Tibial nerve (tissue), 4 donors: ENCODE measurements around the gene CTNNA2.

Source experiments
- CTCF ChIP-seq, 5 experiments: fragments of 200-600 bp in 3 of 5; fragments of 450-650 bp in 2 of 5; sonication (generic) in 3 of 5; IDR thresholded peaks; one replicate each; pipeline ENCODE4 v1.5.1; 2016 to 2019; ENCODE audit warnings: antibody characterized with exemption in 5 of 5, mild to moderate bottlenecking in 3 of 5, moderate library complexity in 2 of 5
- EP300 ChIP-seq, 2 donors: sonication (generic); formaldehyde crosslinking; IDR thresholded peaks; one replicate each; pipeline ENCODE4 v1.6.1; 2017; ENCODE audit warnings: antibody characterized with exemption in 2 of 2, mild to moderate bottlenecking in 1 of 2
- POLR2A ChIP-seq, 2 donors: fragments of 450-650 bp; IDR thresholded peaks; one replicate each; pipeline ENCODE4 v1.6.1; 2017; ENCODE audit warnings: antibody characterized with exemption in 2 of 2, mild to moderate bottlenecking in 2 of 2, moderate library complexity in 2 of 2

DNA sequence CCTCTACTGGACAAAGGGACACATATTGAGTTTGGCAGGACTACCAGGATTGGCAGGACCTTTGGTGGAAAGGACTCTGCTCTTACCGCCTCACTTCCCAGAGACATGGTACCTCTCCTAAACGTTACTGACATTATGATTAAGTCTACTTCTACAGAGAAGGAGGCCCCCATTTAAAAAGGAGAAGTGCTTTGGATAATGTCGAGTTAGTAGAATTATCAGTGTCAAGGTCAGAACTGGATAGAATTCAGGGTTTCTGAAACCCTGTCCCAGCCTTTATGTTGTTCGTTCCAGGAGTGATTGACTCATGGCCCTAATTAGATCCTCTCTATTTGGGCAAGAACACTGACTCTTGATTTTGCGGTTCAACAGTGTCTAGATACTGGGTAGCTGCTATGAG lies 745.9 kb downstream of the CTNNA2 start:
- TF ChIP-seq CTCF (IDR thresholded peaks at IDR 0.05) (no peak), POLR2A (IDR thresholded peaks at IDR 0.05) (no peak), EP300 (IDR thresholded peaks at IDR 0.05) (no peak)
